ENCODE data around the gene ATF6.

Gene ATF6

GRCh38 chr1:161727256-161727924 lies 38.7 kb upstream of the ATF6 start:
- CTCF ChIA-PET, result interaction anchor here (1.0 to 6.1 kb wide), 7 partner anchors 11 to 240 kb away, joined by 3 to 55 read pairs (median 12); partner anchors contain the start of genes DUSP12 and FCRLA
- TF ChIP-seq CTCF (IDR thresholded peaks at IDR 0.05; ENCODE audit: control extremely low read depth, extremely low read depth, low read depth, missing control alignments), result no peak
- DNase-seq (ENCODE audit: extremely low spot score), result peak; percentile 26
- POLR2A ChIA-PET, result no interaction called here

DNA sequence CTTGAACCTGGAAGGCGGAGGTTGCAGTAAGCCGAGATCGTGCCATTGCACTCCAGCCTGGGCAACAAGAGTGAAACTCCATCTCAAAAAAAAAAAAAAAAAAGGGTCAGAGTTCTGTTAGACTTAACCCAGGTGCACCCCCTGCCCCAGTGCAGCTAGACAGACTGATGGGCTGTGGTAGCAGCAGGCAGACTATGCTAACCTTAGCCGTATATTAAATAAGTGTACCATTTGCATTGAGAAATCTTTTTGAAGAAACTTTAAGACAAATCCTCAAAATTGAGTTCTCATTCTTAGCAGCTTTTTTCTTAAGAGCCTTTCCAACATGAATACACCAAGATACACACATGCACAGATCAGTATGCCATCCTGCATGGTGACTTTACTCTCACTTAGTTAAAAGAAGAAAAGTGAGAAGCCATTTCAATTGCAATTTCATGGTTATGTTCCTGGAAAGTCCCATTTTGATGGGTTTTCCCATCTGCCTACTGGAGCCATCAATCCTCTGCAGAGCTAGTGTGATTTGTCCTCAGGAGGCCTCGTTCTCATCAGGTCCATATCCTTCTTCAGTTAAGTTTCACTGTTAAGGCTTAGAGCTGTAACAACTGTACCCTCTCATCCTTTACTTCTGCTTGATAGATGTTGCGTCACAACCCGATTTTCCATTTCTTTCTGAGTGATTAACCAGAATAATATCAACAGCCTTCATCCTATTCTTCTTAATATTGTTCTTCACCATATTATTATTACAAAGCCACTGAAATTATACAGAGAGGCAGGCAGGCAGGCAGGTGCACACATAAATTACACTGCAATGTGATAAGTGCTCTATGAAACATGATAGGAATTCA lies 37.5 kb upstream of the ATF6 start:
- CTCF ChIA-PET, result interaction anchor here (1.0 to 6.1 kb wide), 7 partner anchors 9 to 241 kb away, joined by 3 to 55 read pairs (median 4); no protein-coding TSS in a partner anchor
- no peak for DNase-seq (ENCODE audit: extremely low spot score)
- POLR2A ChIA-PET, result no interaction called here
- no peak for TF ChIP-seq CTCF (IDR thresholded peaks at IDR 0.05; ENCODE audit: control extremely low read depth, extremely low read depth, low read depth, missing control alignments)

DNA sequence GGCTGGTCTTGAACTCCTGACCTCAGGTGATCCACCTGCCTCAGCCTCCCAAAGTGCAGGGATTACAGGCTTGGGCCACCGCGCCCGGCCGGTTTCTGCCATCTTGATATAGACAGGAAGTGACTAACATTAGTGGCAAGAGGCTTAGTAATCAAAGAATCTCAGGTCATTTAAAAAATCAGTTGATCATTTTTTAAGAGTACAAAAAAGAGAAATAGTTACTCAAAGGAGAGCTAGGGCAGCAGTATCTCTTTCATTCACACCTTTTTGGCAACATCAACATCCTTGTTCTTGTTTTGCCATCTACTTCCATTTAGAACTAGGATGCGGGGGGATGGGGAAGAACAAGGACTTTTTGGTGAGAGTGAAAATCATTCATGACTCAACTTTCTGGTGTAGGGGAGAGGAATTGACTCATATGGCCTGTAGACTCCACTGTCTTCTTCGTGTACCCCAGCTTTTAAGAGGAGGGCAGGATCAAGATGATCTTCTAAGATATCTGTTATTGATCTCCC lies 36.0 kb upstream of the ATF6 start:
- POLR2A ChIA-PET, result interaction anchor here (0.5 kb wide), 1 partner anchor 8 kb away, joined by 3 read pairs; no protein-coding TSS in a partner anchor
- CTCF ChIA-PET, result interaction anchor here (0.9 to 6.1 kb wide), 6 partner anchors 8 to 243 kb away, joined by 3 to 55 read pairs (median 3); partner anchors contain the start of gene DUSP12
- TF ChIP-seq CTCF (IDR thresholded peaks at IDR 0.05; ENCODE audit: control extremely low read depth, extremely low read depth, low read depth, missing control alignments), result no peak
- DNase-seq (ENCODE audit: extremely low spot score), result peak; percentile 25

GRCh38 chr1:161731241-161731640 lies 34.9 kb upstream of the ATF6 start:
- no peak for TF ChIP-seq CTCF (IDR thresholded peaks at IDR 0.05; ENCODE audit: control extremely low read depth, extremely low read depth, low read depth, missing control alignments)
- ChIA-PET POLR2A (no interaction called here), CTCF (interaction anchor here (1.5 kb wide), 1 partner anchor 8 kb away, joined by 4 read pairs; no protein-coding TSS in a partner anchor)
- DNase-seq (ENCODE audit: extremely low spot score), result no peak

GRCh38 chr1:161731981-161732718 lies 34.0 kb upstream of the ATF6 start:
- no peak for TF ChIP-seq CTCF (IDR thresholded peaks at IDR 0.05; ENCODE audit: control extremely low read depth, extremely low read depth, low read depth, missing control alignments)
- CTCF ChIA-PET, result interaction anchor here (1.0 to 8.4 kb wide), 5 partner anchors 9 to 249 kb away, joined by 3 to 79 read pairs (median 4); no protein-coding TSS in a partner anchor
- POLR2A ChIA-PET, result no interaction called here
- DNase-seq (ENCODE audit: extremely low spot score), result no peak

DNA sequence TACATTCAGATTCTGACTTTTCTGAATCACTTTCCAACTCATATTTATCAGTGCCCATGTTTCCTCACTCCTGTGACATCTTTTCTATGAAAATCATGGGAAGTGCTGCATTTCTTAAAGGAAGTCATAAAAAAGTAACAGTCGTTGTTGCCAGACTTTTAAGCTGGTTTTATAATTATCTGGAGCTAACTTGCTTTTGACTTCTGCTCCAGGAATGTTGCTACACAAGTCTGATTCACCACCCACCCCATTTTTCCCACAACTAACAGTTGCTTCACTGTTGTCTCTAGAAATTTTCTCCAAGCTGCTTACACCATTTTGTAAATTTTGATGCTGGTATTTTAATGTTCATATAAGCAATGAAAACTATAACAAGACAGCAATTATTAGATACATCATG lies 32.6 kb upstream of the ATF6 start:
- no peak for TF ChIP-seq CTCF (IDR thresholded peaks at IDR 0.05; ENCODE audit: control extremely low read depth, extremely low read depth, low read depth, missing control alignments)
- ChIA-PET POLR2A (no interaction called here), CTCF (interaction anchor here (1.0 to 8.4 kb wide), 5 partner anchors 21 to 251 kb away, joined by 3 to 79 read pairs (median 3); no protein-coding TSS in a partner anchor)
- no peak for DNase-seq (ENCODE audit: extremely low spot score)
